HEK293T (cell line): ENCODE data around the gene POLR1D.
A peak's percentile ranks its signal among the peaks of the same experiment; 100 is the strongest.
"Not testable (repeated sequence)": the region's sequence is repeated elsewhere in the genome, so short reads cannot be mapped to it uniquely, and the experiment has no call there.

Experiments
- CTCF ChIA-PET: fragments of 350-600 bp; formaldehyde crosslinking; extraction: SDS; loops from one replicate; lab custom pipeline; 2021; ENCODE audit warnings: antibody characterized with exemption, inconsistent platforms; lab: Yijun Ruan, JAX
- POLR2A ChIA-PET: fragments of 350-600 bp; formaldehyde crosslinking; extraction: SDS; loops from one replicate; lab custom pipeline; 2020; ENCODE audit warnings: antibody characterized with exemption, inconsistent platforms; lab: Yijun Ruan, JAX
- DNase-seq: peaks from one replicate; pipeline ENCODE4 v3.0.0; 2012; ENCODE audit warnings: mixed read lengths; ENCODE audit errors: extremely low spot score
- ARNT ChIP-seq: fragments of 450-650 bp; IDR thresholded peaks from 2 replicates; pipeline ENCODE4 v1.6.1; 2017; ENCODE audit warnings: mild to moderate bottlenecking
- BHLHE40 ChIP-seq: fragments of 450-650 bp; IDR thresholded peaks from 2 replicates; pipeline ENCODE4 v1.6.1; 2016; ENCODE audit warnings: mild to moderate bottlenecking, moderate library complexity, borderline replicate concordance
- CTBP1 ChIP-seq: fragments of 450-650 bp; IDR thresholded peaks from 2 replicates; pipeline ENCODE4 v1.6.1; 2016; ENCODE audit warnings: borderline replicate concordance
- ELF4 ChIP-seq: fragments of 450-650 bp; IDR thresholded peaks from 2 replicates; pipeline ENCODE4 v1.6.1; 2017; ENCODE audit warnings: antibody characterized with exemption
- FOXA1 ChIP-seq: fragments of 450-650 bp; IDR thresholded peaks from 2 replicates; pipeline ENCODE4 v1.6.1; 2016; ENCODE audit warnings: mild to moderate bottlenecking
- FOXK2 ChIP-seq: fragments of 450-650 bp; IDR thresholded peaks from 2 replicates; pipeline ENCODE4 v1.6.1; 2016; ENCODE audit warnings: mild to moderate bottlenecking
- FOXM1 ChIP-seq: fragments of 450-650 bp; IDR thresholded peaks from 2 replicates; pipeline ENCODE4 v1.6.1; 2017; ENCODE audit warnings: mild to moderate bottlenecking, borderline replicate concordance
- HDGF ChIP-seq: fragments of 450-650 bp; IDR thresholded peaks from 2 replicates; pipeline ENCODE4 v1.6.1; 2017; ENCODE audit warnings: antibody characterized with exemption, borderline replicate concordance
- L3MBTL2 ChIP-seq: fragments of 450-650 bp; conservative IDR thresholded peaks from 2 replicates; pipeline ENCODE4 v1.6.1; 2016; ENCODE audit warnings: mild to moderate bottlenecking
- LEF1 ChIP-seq: fragments of 450-650 bp; IDR thresholded peaks from 2 replicates; pipeline ENCODE4 v1.6.1; 2017; ENCODE audit warnings: mild to moderate bottlenecking, borderline replicate concordance
- NFRKB ChIP-seq: fragments of 450-650 bp; IDR thresholded peaks from 2 replicates; pipeline ENCODE4 v1.6.1; 2016; ENCODE audit warnings: mild to moderate bottlenecking, moderate library complexity
- SP1 ChIP-seq: fragments of 450-650 bp; IDR thresholded peaks from 2 replicates; pipeline ENCODE4 v1.6.1; 2017
- SUZ12 ChIP-seq: fragments of 450-650 bp; IDR thresholded peaks from 2 replicates; pipeline ENCODE4 v1.6.1; 2016; ENCODE audit warnings: mild to moderate bottlenecking
- TARDBP ChIP-seq: fragments of 450-650 bp; IDR thresholded peaks from 2 replicates; pipeline ENCODE4 v1.6.1; 2016
- ZNF384 ChIP-seq: fragments of 450-650 bp; IDR thresholded peaks from 2 replicates; pipeline ENCODE4 v1.6.1; 2016
- TF ChIP-seq, protein P1 (sequence below): fragments of 450-650 bp; IDR thresholded peaks from 2 replicates; pipeline ENCODE4 v1.6.1; 2016

The POLR1D gene

DNA sequence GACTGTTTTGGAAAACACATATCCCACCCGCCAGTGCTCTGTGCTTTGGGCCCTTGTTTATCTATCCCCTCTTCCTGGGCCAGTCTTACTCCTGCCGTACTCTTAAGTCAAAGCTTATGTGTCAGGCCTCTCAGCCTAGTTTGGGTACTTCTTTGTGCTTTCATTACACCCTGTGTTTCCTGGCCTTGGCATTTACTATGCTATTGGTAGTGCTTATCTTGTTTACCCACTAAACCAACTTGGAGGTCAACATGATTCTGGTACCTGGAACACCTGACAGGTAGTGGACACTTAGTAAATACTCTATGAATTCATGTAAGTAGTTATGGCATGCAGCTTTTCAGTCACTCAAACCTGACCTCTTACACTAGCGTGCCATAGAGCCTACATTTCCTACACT is 2.4 kb downstream of the POLR1D start:
- no peak for DNase-seq
- TF ChIP-seq SP1 (no peak), FOXA1 (no peak), L3MBTL2 (no peak), FOXK2 (no peak), CTBP1 (no peak), FOXM1 (no peak), SUZ12 (no peak), TARDBP (no peak), ARNT (no peak), NFRKB (no peak), ELF4 (no peak)
- TF ChIP-seq, protein P1, sequence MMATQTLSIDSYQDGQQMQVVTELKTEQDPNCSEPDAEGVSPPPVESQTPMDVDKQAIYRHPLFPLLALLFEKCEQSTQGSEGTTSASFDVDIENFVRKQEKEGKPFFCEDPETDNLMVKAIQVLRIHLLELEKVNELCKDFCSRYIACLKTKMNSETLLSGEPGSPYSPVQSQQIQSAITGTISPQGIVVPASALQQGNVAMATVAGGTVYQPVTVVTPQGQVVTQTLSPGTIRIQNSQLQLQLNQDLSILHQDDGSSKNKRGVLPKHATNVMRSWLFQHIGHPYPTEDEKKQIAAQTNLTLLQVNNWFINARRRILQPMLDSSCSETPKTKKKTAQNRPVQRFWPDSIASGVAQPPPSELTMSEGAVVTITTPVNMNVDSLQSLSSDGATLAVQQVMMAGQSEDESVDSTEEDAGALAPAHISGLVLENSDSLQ: no peak
- CTCF ChIA-PET: no interaction called here
- POLR2A ChIA-PET: no interaction called here

- DNase-seq: no peak
- TF ChIP-seq ELF4: no peak
- TF ChIP-seq, protein P1: no peak
- no peak for TF ChIP-seq NFRKB
- TF ChIP-seq SUZ12: no peak
- TF ChIP-seq LEF1: no peak
- no peak for TF ChIP-seq ZNF384
- no peak for TF ChIP-seq SP1
- no peak for TF ChIP-seq FOXA1
- TF ChIP-seq ARNT: no peak
- TF ChIP-seq HDGF: no peak
- POLR2A ChIA-PET: no interaction called here
- CTCF ChIA-PET: interaction anchor here (0.6 kb wide), 1 partner anchor 357 kb away, joined by 6 read pairs; no protein-coding TSS in a partner anchor
Measured at GRCh38 chr13:27625839-27626238, 4.1 kb downstream of the POLR1D start.

- CTCF ChIA-PET: interaction anchor here (0.7 kb wide), 1 partner anchor 26 kb away, joined by 3 read pairs; no protein-coding TSS in a partner anchor
- POLR2A ChIA-PET: no interaction called here
- no peak for DNase-seq
- TF ChIP-seq ZNF384 (peak; percentile 39; the same call in 1 of the 2 replicates), ELF4 (no peak)
Measured at GRCh38 chr13:27627380-27627779, 5.7 kb downstream of the POLR1D start.

DNA sequence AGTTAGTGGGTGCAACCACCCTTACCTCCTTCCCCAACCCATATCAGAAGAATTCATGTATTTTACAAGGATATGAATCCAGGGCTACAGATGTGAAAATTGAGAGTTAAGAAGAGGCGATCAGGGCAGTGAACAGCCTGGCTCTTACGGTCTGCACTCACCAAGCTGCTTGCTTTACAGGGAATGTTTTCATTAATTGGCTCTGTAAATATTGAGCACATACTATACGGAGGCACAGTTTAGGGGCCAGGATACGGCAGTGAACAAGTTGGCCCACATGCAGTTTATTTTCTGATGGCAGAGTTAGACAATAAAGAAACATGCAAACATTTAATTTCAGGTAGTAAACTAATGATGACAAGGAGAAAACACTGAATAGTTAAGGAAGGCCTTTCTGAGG is 6.4 kb downstream of the POLR1D start:
- no peak for DNase-seq
- POLR2A ChIA-PET: no interaction called here
- TF ChIP-seq SP1 (no peak), FOXK2 (no peak), L3MBTL2 (no peak), ZNF384 (no peak), HDGF (no peak), NFRKB (no peak), TARDBP (no peak), SUZ12 (no peak), LEF1 (no peak), CTBP1 (no peak), BHLHE40 (no peak)
- TF ChIP-seq, protein P1: no peak
- CTCF ChIA-PET: no interaction called here

GRCh38 chr13:27628766-27629165 is 7.1 kb downstream of the POLR1D start:
- CTCF ChIA-PET, DNase-seq: not testable (repeated sequence)
- POLR2A ChIA-PET: interaction anchor here (1.3 kb wide), 1 partner anchor 8 kb away, joined by 5 read pairs; the partner anchor contains the start of gene LNX2

- ChIA-PET POLR2A (no interaction called here), CTCF (interaction anchor here (0.6 kb wide), 1 partner anchor 9 kb away, joined by 3 read pairs; the partner anchor contains the start of gene POLR1D)
- TF ChIP-seq SUZ12 (no peak), BHLHE40 (no peak), LEF1 (no peak), ZNF384 (no peak), FOXK2 (no peak), NFRKB (no peak), SP1 (no peak), HDGF (no peak), ELF4 (no peak)
- no peak for DNase-seq
Measured at GRCh38 chr13:27631156-27631555, 9.5 kb downstream of the POLR1D start.

- CTCF ChIA-PET: interaction anchor here (0.6 kb wide), 1 partner anchor 10 kb away, joined by 3 read pairs; the partner anchor contains the start of gene POLR1D
- DNase-seq: no peak
- no peak for TF ChIP-seq FOXM1
- TF ChIP-seq BHLHE40: no peak
- TF ChIP-seq FOXK2: no peak
- TF ChIP-seq SUZ12: no peak
- no peak for TF ChIP-seq ARNT
- TF ChIP-seq SP1: no peak
- POLR2A ChIA-PET: no interaction called here
Measured at GRCh38 chr13:27631665-27632064, 10.0 kb downstream of the POLR1D start.
